GM12872 (cell line): Measurements from ENCODE around the gene ERVMER34-1.

Source experiments
- CTCF ChIP-seq: IDR thresholded peaks from 3 replicates; pipeline ENCODE4 v1.5.1; 2011; ENCODE audit warnings: low read depth, mild to moderate bottlenecking, low read length, moderate library complexity; ENCODE audit not compliant: insufficient read depth

The ERVMER34-1 gene

GRCh38 chr4:52694936-52695335 is 56.3 kb downstream of the ERVMER34-1 start:
- TF ChIP-seq CTCF, result no peak

GRCh38 chr4:52693492-52693891 is 57.7 kb downstream of the ERVMER34-1 start:
- no peak for TF ChIP-seq CTCF
